ENCODE results near the gene SH3RF1. TPM values are rescaled to one million over a fixed set of nuclear protein-coding genes. Genes with fewer than 3 reads are reported as not detected.

Gene SH3RF1
- total and polyA plus RNA-seq, 2 of the 8 experiments (the other 6 are each of a cell fraction or from before 2014, with no cell fraction given) = 6.9 to 15.1 TPM

- Histone ChIP-seq H3K56ac (replicated peaks; ENCODE audit: insufficient read length, low read depth, low read length) (no peak overlapping the region), H3K23ac (ENCODE audit: insufficient read length) (no peak overlapping the region), H3K9ac (replicated peaks in 1 of 4; ENCODE audit: extremely low read depth in 1 of 4, low read depth in 3 of 4, low read length in 3 of 4) (no peak overlapping the region), H2BK120ac (replicated peaks; ENCODE audit: low read depth, low read length) (no peak overlapping the region), H4K8ac (ENCODE audit: extremely low read depth, insufficient read depth, low read length) (no peak overlapping the region), H3K18ac (ENCODE audit: extremely low read depth, low read length) (no peak overlapping the region), H2AFZ (ENCODE audit: low read length) (no peak overlapping the region), H3K27ac (ENCODE audit: low read depth, low read length) (no peak overlapping the region), H3K14ac (ENCODE audit: insufficient read length) (no peak overlapping the region), H4K91ac (replicated peaks; ENCODE audit: insufficient read length, low read length) (no peak overlapping the region), H2BK5ac (ENCODE audit: low read depth, low read length) (no peak overlapping the region), H3K4me3 (ENCODE audit: extremely low read depth in 1 of 4, insufficient read depth in 2 of 4, low read depth in 3 of 4, low read length in 4 of 4) (no peak overlapping the region), H3K79me1 (ENCODE audit: low read depth, low read length) (no peaks in the 10 kb centered on the region), H2BK20ac (ENCODE audit: low read length) (no peak overlapping the region), H3K4ac (replicated peaks; ENCODE audit: insufficient read length, low read depth, low read length) (no peak overlapping the region), H3K23me2 (ENCODE audit: low read depth, low read length) (no peaks in the 10 kb centered on the region), H2BK15ac (ENCODE audit: low read length) (no peak overlapping the region), H3K36me3 (ENCODE audit: control insufficient read depth in 2 of 4, insufficient read depth in 4 of 4, low read length in 3 of 4) (no peaks in the 10 kb centered on the region), H4K5ac (ENCODE audit: insufficient read length, low read depth, low read length) (no peak overlapping the region), H3K4me1 (replicated peaks in 1 of 4; ENCODE audit: control insufficient read depth in 3 of 4, insufficient read depth in 4 of 4, low read length in 3 of 4) (peaks cover 2 to 7% (median 5%) of the 10 kb centered on the region in 4 experiments; a peak in 6 of 7 replicates), H3K79me2 (ENCODE audit: control insufficient read depth in 1 of 2, insufficient read depth in 2 of 2, low read length in 2 of 2) (peaks cover 0 to 6% of the 10 kb centered on the region in 2 experiments; a peak in 1 of 4 replicates), H3K9me3 (ENCODE audit: insufficient read depth in 2 of 2, low read depth in 1 of 2, low read length in 1 of 2) (no peaks in the 10 kb centered on the region), H2BK12ac (ENCODE audit: low read depth, low read length) (no peak overlapping the region), H3K4me2 (ENCODE audit: insufficient read depth in 1 of 2, low read depth in 2 of 2, low read length in 2 of 2) (no peak overlapping the region), H3K27me3 (replicated peaks in 1 of 4; ENCODE audit: control insufficient read depth in 3 of 4, extremely low read depth in 1 of 4, insufficient read depth in 3 of 4, low read length in 3 of 4) (no peaks in the 10 kb centered on the region), H2AK5ac (ENCODE audit: low read depth, low read length) (no peak overlapping the region), H4K20me1 (replicated peaks in 1 of 2; ENCODE audit: control insufficient read depth in 1 of 2, insufficient read depth in 2 of 2, low read length in 2 of 2) (no peaks in the 10 kb centered on the region)
- TF ChIP-seq ATF2 (IDR thresholded peaks at IDR 0.05; ENCODE audit: low read length) (no peak), TEAD4 (IDR thresholded peaks at IDR 0.05; ENCODE audit: low read depth, low read length) (no peak), SP2 (IDR thresholded peaks at IDR 0.05; ENCODE audit: low read length) (no peak), SIRT6 (IDR thresholded peaks at IDR 0.05; ENCODE audit: low read length) (no peak), NRF1 (IDR thresholded peaks at IDR 0.05; ENCODE audit: low read depth, low read length) (no peak), YY1 (IDR thresholded peaks at IDR 0.05; ENCODE audit: low read depth, low read length) (no peak), RBBP5 (IDR thresholded peaks at IDR 0.05; ENCODE audit: borderline replicate concordance, low read depth, low read length) (no peak), MAFK (IDR thresholded peaks at IDR 0.05; ENCODE audit: low read depth, low read length) (no peak), EZH2 (IDR thresholded peaks at IDR 0.05; ENCODE audit: low read depth, low read length, severe bottlenecking) (no peak)
- TF ChIP-seq, protein P1, sequence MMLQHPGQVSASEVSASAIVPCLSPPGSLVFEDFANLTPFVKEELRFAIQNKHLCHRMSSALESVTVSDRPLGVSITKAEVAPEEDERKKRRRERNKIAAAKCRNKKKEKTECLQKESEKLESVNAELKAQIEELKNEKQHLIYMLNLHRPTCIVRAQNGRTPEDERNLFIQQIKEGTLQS (IDR thresholded peaks at IDR 0.05; ENCODE audit: insufficient read depth, low read depth, low read length) = no peak
- TF ChIP-seq, protein P2, sequence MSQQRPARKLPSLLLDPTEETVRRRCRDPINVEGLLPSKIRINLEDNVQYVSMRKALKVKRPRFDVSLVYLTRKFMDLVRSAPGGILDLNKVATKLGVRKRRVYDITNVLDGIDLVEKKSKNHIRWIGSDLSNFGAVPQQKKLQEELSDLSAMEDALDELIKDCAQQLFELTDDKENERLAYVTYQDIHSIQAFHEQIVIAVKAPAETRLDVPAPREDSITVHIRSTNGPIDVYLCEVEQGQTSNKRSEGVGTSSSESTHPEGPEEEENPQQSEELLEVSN (IDR thresholded peaks at IDR 0.05) = no peak
- POLR2A ChIA-PET (ENCODE audit: partially characterized antibody) = no interaction called here
- DNase-seq (ENCODE audit: low read depth in 1 of 2, low spot score in 2 of 2) (no peak), FAIRE-seq (no peak)
- 85% methylated on average over 3 of the region's 3 CpGs; no CpG with 5 or more reads in 1 of the 2 experiments for WGBS, 2 experiments (ENCODE audit: extremely low coverage in 1 of 2, insufficient coverage in 1 of 2, insufficient read length in 1 of 2, insufficient replicate concordance in 2 of 2, low coverage in 1 of 2, low lambda C conversion rate in 2 of 2, missing lambda C conversion rate in 1 of 2)
- CTCF ChIA-PET (ENCODE audit: partially characterized antibody) = no interaction called here
Observed at GRCh38 chr4:169205075-169205743, 65.5 kb downstream of the SH3RF1 start.
